CD4-positive, alpha-beta T cell (primary cell): ENCODE results near the gene KRT13. TPM values are rescaled to one million over a fixed set of nuclear protein-coding genes. Genes with fewer than 3 reads are reported as not detected.

ENCODE experiments used
- ATAC-seq: fragments of 200-7000 bp; cut with Tn5 transposase; one replicate; pipeline ENCODE4 v1.10.0; 2022; ENCODE audit warnings: mild to moderate bottlenecking; ENCODE audit not compliant: poor library complexity
- CTCF ChIA-PET: fragments of 350-600 bp; sonication (Branson Sonifier 250); formaldehyde crosslinking; loops from one replicate; lab custom pipeline; 2021; ENCODE audit warnings: antibody characterized with exemption, inconsistent platforms; lab: Charles Lee
- POLR2A ChIA-PET: fragments of 350-600 bp; sonication (Branson Sonifier 250); formaldehyde crosslinking; loops from one replicate; lab custom pipeline; 2021; ENCODE audit warnings: antibody characterized with exemption, inconsistent platforms; lab: Charles Lee
- DNase-seq, 14 experiments: peaks; one replicate each; pipeline ENCODE4 v3.0.0-alpha.2; 2013 to 2020; ENCODE audit warnings: mixed read lengths in 2 of 14
- H3K27ac ChIP-seq, 2 donors: one replicate each; pipeline versions ENCODE4 v1.5.1 to v1.7.0; 2013; ENCODE audit warnings: low read length in 2 of 2, low read depth in 1 of 2, mild to moderate bottlenecking in 1 of 2
- H3K27me3 ChIP-seq, 2 experiments: 1 replicate in 1 of 2; 2 replicates in 1 of 2; pipeline versions ENCODE4 v1.6.1 to v1.7.0; 2013; ENCODE audit warnings: low read length in 2 of 2, control low read depth in 1 of 2, mild to moderate bottlenecking in 1 of 2, moderate library complexity in 1 of 2; ENCODE audit not compliant: insufficient read depth in 2 of 2, control insufficient read depth in 1 of 2
- H3K36me3 ChIP-seq: one replicate; pipeline ENCODE4 v1.6.1; 2013; ENCODE audit warnings: low read length, control low read depth; ENCODE audit not compliant: insufficient read depth
- H3K4me1 ChIP-seq: one replicate; pipeline ENCODE4 v1.6.1; 2013; ENCODE audit warnings: low read length, control low read depth; ENCODE audit not compliant: insufficient read depth
- H3K4me3 ChIP-seq: one replicate; pipeline ENCODE4 v1.5.1; 2013; ENCODE audit warnings: mild to moderate bottlenecking, low read length, moderate library complexity
- H3K9me3 ChIP-seq, 2 experiments: 1 replicate in 1 of 2; 2 replicates in 1 of 2; pipeline versions ENCODE4 v1.6.1 to v1.7.0; 2013; ENCODE audit warnings: low read length in 2 of 2, mild to moderate bottlenecking in 2 of 2, control low read depth in 1 of 2, moderate library complexity in 1 of 2; ENCODE audit not compliant: control insufficient read depth in 1 of 2, insufficient read depth in 1 of 2
- H3K27ac Mint-ChIP-seq: one replicate; pipeline ENCODE4 v1.8.0; 2020; ENCODE audit warnings: mixed read lengths
- H3K27me3 Mint-ChIP-seq: one replicate; pipeline ENCODE4 v1.8.0; 2021; ENCODE audit warnings: mixed read lengths
- H3K36me3 Mint-ChIP-seq: one replicate; pipeline ENCODE4 v1.8.0; 2021; ENCODE audit warnings: low read depth, mixed read lengths
- H3K4me1 Mint-ChIP-seq: one replicate; pipeline ENCODE4 v1.8.0; 2021; ENCODE audit warnings: low read depth, mixed read lengths
- H3K4me3 Mint-ChIP-seq: one replicate; pipeline ENCODE4 v1.8.0; 2020; ENCODE audit warnings: mild to moderate bottlenecking, mixed read lengths
- H3K9me3 Mint-ChIP-seq: one replicate; pipeline ENCODE4 v1.8.0; 2020; ENCODE audit warnings: mixed read lengths
- CTCF ChIP-seq: fragments of 200-600 bp; IDR thresholded peaks from one replicate; pipeline ENCODE4 v1.8.0; 2022; ENCODE audit warnings: antibody characterized with exemption, mild to moderate bottlenecking
- intact Hi-C, 2 experiments: fragments of 100-400 bp; cut with DNase I in 1 of 2; cut with micrococcal nuclease in 1 of 2; formaldehyde crosslinking; loops; one replicate each; pipeline versions ENCODE4 v1.15.1 to v1.9.0; 2023 to 2025; cut with DNase I, micrococcal nuclease
- total RNA-seq, 174 experiments: library from RNA in 2 of 174; stranded (reverse) in 2 of 174; gene quantifications; one replicate each; pipeline ENCODE4 v1.2.3 and lab custom pipeline; 2021 to 2026

KRT13 gene
- total RNA-seq, 2 experiments from 2014 or later = not detected

- Mint-ChIP-seq H3K9me3 (no peaks in the 10 kb centered on the region), H3K4me1 (peaks cover 7% of the 10 kb centered on the region), H3K27me3 (peaks cover 64% of the 10 kb centered on the region), H3K4me3 (no peak overlapping the region), H3K27ac (no peak overlapping the region), H3K36me3 (no peaks in the 10 kb centered on the region)
- H3K27ac ChIP-seq = no peak overlapping the region
- intact Hi-C loops = no loop called here
- peaks cover 23 to 26% of the 10 kb centered on the region in 2 experiments for H3K27me3 ChIP-seq
- no peaks in the 10 kb centered on the region for H3K9me3 ChIP-seq
- no peak for TF ChIP-seq CTCF
- DNase-seq (no peak), ATAC-seq (no peak)
- CTCF ChIA-PET = no interaction called here
- H3K36me3 ChIP-seq = no peaks in the 10 kb centered on the region
- no peak overlapping the region for H3K4me3 ChIP-seq
- H3K4me1 ChIP-seq = peaks cover 2% of the 10 kb centered on the region
- POLR2A ChIA-PET = no interaction called here
Measured at GRCh38 chr17:41533613-41534012, 28.2 kb upstream of the KRT13 start.

GRCh38 chr17:41532947-41533570 is 27.6 kb upstream of the KRT13 start:
- CTCF ChIA-PET = no interaction called here
- Mint-ChIP-seq H3K4me3 (no peak overlapping the region), H3K27me3 (peaks cover 69% of the 10 kb centered on the region), H3K36me3 (no peaks in the 10 kb centered on the region), H3K4me1 (peaks cover 11% of the 10 kb centered on the region), H3K27ac (no peak overlapping the region), H3K9me3 (no peaks in the 10 kb centered on the region)
- H3K27me3 ChIP-seq = peaks cover 29 to 31% of the 10 kb centered on the region in 2 experiments
- H3K36me3 ChIP-seq = no peaks in the 10 kb centered on the region
- ATAC-seq = no peak
- POLR2A ChIA-PET = no interaction called here
- no peak overlapping the region for H3K4me3 ChIP-seq
- intact Hi-C loops = no loop called here
- H3K27ac ChIP-seq = no peak overlapping the region
- no peak for DNase-seq
- H3K9me3 ChIP-seq = peaks cover 0 to 3% of the 10 kb centered on the region in 2 experiments
- peaks cover 7% of the 10 kb centered on the region for H3K4me1 ChIP-seq
- TF ChIP-seq CTCF = no peak

- H3K9me3 Mint-ChIP-seq = no peaks in the 10 kb centered on the region
- POLR2A ChIA-PET = no interaction called here
- TF ChIP-seq CTCF = no peak
Measured at GRCh38 chr17:41531993-41532392, 26.6 kb upstream of the KRT13 start.

More at GRCh38 chr17:41531993-41532392, 26.6 kb upstream of the KRT13 start:
- H3K4me3 ChIP-seq = no peak overlapping the region
- H3K4me3 Mint-ChIP-seq = no peak overlapping the region
- peaks cover 79% of the 10 kb centered on the region for H3K27me3 Mint-ChIP-seq
- H3K4me1 ChIP-seq = peaks cover 17% of the 10 kb centered on the region
- ATAC-seq (no peak), DNase-seq (no peak)
- no peaks in the 10 kb centered on the region for H3K36me3 Mint-ChIP-seq
- intact Hi-C loops = no loop called here
- peaks cover 38 to 39% of the 10 kb centered on the region in 2 experiments for H3K27me3 ChIP-seq
- peaks cover 0 to 10% of the 10 kb centered on the region in 2 experiments for H3K9me3 ChIP-seq
- peaks cover 19% of the 10 kb centered on the region for H3K4me1 Mint-ChIP-seq
- H3K27ac ChIP-seq = no peak overlapping the region
- CTCF ChIA-PET = no interaction called here
- H3K27ac Mint-ChIP-seq = no peak overlapping the region
- no peaks in the 10 kb centered on the region for H3K36me3 ChIP-seq
